ENCODE data around the gene PPARGC1A.

The PPARGC1A gene

DNA sequence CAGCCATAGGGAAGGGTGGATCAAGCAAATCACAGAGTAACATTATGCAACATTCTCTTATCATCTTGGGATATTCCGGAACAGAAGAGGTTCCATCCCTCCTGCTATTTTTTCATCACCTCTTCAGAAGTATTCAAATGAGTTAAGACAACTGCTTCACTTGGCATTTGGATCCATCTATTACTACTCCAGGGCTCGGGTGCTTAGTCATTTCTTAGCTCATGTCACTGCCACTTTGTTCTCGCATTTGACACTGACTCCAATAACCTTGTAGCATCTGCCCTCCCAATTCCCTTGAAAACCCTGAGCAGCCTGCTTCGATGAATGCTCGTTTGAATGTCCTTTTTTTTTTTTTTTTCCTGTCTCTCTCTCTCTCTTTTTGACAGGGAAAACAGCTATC is 114.9 kb downstream of the PPARGC1A start:
- no peak for DNase-seq (ENCODE audit: low read depth)

DNA sequence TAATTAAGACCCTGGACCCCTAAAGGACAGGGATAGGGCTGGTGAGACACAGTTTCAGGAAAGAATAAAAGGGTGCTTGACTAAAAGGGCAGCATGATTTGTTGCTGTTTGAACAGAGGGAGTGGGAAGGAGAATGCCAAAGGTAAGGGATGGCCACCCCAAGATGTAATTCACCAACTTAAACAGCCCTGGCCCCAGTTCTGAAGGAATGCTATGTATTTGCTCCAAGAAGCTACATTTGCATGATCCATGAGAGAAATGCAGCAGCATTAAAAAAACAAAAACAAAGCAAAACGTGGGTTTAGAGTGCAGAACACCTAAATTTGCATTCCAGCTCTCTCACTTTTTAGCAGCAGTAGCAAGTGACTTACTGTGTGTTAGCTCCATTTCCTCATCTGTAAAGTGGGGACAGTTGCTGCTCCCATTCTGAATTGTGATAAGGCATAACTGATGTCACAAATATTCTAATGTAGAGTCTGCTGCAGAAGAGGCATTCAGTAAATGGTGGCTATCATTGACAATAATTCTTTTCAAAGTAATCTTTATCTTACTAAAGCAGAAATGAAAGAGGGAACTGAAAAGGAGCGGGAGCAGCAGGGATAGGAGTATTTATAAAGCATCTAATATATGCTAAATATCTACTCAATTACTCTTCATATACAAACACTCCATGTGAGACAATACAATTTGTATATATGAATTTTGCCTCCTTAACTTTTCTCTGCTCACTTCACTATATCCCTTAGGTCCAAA is 115.8 kb downstream of the PPARGC1A start:
- DNase-seq (ENCODE audit: low read depth): no peak

DNA sequence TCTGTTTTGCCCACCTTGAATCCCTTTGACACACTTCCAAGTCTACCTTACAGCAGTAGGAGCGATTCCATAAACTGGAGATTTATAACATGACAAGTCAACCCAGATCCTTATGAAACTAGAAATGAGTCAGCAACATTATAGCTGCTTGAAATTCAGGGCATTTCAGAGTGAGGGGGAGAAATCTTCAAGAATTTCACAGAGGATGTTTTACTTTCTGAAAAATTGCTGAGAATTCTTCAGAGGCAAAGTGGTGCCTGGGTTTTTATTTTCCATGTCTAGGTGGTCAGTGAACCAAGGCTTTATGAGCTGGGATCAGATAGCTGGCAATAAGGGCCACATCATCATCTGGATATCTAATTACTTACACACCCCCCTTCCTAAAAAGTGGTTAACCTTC is 119.8 kb downstream of the PPARGC1A start:
- DNase-seq (ENCODE audit: low read depth): no peak

DNA sequence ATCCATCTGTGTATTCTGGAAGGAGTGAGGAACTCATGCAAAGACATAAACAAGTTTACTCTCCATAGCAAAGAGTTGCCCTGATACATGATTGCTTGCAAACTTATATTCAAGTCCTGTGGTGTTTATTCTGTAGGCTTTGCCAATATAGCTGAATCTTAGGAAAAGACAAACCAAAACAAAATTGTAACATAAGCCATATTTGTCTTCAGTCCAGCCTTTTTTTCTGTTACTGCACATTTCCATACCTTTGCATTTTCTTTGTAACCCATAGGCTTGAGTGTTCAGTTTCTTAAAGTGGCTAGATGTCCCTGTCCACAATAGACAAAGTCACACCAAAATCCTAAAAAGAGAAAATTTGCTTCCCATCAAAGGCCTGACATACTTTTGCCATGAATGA is 120.4 kb downstream of the PPARGC1A start:
- DNase-seq (ENCODE audit: low read depth): no peak

DNA sequence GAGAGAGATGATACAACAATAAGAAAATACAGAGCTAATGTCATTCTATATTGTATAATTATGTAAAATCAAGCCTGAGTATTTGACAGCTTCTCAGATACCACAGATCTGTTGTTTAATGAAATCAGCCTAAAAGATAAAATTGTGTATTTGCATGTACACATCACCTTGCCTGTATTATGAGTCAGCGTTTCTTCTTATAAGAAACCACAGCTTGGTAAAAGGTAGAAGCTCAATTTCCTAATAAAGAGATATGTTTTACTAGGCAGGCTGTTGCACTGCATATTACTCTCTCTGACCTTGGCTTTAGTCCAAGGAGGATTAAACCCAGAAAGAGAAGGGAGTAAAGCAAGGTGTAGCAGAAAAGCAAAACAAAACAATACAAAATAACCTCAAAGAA is 121.3 kb downstream of the PPARGC1A start:
- no peak for DNase-seq (ENCODE audit: low read depth)

DNA sequence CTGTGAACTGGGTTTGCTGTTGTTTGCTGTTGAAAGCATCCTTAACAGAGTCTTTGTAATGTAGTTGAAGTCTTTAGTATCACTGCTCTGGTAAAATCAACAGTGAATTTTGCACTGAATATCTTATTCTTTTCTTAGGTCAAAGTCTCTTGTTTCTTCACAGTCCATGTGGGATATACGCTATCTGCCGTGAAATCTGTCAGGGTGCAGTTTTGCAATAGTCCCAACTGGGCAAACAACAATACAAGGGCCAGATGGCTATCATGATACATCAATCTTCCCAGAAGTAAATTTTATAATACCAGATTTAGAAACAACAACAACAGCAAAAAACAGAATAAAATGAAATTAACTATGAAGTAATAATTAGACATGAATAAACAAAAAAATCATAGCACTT is 123.5 kb downstream of the PPARGC1A start:
- no peak for DNase-seq (ENCODE audit: low read depth)

DNA sequence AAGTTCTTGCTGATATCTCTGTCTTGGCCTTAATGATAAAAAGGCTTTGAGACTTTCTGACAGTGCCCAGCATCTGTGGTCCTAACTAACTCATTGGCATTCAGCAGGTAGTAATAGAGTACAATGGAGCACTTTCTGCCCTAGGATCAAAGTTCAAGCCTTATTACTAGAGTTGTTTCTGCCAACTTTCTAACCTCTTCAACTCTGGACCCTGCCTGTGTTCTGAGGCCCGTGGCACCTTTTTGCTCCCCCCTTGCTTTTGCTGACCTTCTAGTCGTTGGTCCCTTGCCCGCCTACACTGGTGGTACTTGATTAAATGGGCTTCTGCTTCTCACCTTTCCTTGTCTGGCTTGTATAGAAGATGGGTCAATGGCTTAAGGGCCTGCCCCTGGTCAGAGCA is 126.3 kb downstream of the PPARGC1A start:
- DNase-seq (ENCODE audit: low read depth): no peak

DNA sequence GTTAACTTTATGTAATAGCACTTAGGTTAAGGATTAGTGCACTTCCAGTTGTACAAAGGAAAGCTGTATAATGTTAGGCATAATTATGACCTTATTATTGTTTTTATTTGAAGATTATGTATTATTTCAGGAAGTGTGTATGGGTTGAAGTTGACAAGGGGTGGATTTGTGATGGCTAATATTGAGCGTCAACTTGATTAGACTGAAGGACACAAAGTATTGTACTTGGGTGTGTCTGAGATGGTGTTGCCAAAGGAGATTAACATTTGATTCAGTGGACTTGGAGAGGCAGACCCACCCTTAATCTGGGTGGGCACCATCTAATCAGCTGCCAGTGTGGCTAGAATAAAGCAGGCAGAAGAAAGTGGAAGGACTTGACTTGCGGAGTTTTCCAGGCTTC is 127.3 kb downstream of the PPARGC1A start:
- no peak for DNase-seq (ENCODE audit: low read depth)

DNA sequence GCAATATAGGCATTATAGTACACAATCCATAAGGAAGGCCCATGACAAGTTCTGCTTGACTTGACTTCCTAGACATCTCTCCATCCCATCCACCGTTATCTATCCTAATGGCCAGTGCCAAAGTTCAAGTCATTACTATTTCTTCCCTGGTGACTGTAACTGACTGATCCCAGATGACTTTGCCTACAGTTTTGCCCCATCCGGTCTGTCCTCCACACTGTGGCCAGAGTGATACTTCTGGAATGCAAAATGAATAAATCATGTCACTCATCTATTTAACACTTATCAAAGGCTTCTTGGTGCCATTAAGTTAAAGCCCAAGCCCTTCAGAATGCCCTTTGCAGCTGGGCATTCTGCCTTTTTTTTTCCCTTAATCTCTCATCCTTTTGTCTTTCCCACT is 130.8 kb downstream of the PPARGC1A start:
- DNase-seq (ENCODE audit: low read depth): no peak

DNA sequence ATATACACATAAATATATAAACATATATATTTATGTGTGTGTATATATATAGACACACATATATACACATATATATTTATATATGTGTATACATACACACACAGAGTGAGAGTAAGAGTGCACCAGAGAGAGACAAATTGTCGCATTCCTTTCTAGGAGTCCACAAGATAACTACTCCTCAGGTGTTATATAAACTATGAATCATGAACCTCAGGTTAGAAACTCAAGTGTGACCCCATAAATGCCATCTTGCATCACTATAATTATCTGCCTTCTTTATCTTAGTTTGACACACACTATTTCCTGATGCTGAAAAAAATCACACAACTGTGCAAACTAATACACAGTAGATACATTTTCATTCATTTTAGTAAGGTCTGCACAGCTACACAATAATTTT is 135.2 kb downstream of the PPARGC1A start:
- DNase-seq (ENCODE audit: low read depth): no peak

DNA sequence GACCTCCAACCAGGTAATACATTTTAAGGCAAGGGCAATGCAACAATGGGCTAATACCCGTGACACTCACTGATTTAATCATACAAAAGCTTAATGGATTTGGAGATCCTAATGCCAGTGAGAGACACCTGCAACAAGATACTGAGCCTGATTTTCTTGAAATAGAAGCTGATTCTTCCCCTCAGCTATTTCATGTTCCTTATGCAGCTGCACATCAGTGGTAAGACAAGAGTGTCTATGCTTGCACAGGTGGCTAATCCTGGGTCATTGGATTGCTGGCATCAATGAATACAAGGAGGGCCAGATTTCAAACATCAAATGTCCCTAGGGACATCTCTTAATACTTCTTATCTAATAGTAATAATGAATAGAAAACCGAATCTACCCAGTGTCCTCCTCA is 139.7 kb downstream of the PPARGC1A start:
- DNase-seq (ENCODE audit: low read depth): no peak

DNA sequence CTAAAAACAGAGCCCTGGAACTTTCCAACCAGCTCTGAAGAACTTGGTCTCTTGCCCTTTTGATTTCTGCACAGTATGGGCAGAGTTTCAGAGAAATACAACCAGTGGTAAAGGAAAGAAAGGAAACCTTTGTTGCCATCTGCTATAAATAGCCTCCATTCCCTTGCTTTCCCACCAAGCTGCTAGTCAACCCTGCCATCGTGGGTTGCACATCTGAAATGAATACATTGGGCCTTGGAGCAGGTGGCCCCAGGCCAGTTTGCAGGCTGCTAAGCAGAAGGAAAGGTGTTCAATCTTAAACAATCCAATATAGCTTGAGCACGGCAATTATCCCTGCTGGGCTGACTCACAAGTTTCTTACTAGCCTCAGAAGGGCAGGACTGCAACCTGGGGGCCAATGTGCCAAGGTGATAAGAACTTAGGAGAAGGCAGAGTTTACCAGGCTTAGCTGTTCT is 142.5 kb downstream of the PPARGC1A start:
- DNase-seq (ENCODE audit: low read depth): no peak

DNA sequence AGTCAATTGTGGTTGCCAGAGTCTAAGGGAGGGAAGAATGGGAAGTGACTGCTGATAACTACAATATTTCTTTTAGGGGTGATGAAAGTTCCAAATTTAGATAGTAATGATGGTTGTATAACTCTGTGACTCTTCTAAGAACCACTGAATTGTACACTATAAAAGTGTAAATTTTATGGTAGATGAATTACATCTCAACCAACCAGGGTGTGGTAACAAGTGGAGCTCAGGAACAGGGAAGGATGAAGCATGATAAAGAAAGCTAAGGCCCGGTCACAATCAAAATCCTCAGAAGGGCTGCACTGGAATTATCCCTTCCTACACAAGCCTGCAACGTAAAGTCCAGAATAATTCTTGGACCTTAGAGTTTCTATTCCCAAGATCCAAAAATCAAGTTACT is 143.2 kb downstream of the PPARGC1A start:
- DNase-seq (ENCODE audit: low read depth): no peak

DNA sequence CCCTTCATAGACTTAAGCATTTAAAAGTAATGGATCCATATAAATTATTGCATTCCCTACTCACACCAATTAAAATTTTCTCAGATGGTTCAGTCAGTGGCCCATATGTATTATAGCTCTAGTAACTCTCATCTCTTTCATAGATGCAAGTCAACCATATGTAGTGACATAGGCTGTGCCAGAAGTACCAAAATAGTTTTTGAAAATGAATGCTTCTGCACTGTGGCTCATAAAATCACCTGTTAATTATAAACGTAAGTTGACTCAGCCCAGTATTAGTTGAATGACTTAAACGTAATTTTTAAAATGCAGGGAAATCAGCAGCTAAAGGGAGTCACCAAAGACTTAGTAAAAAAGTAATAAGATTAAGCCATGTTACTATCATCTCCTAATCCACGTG is 143.8 kb downstream of the PPARGC1A start:
- DNase-seq (ENCODE audit: low read depth): no peak

DNA sequence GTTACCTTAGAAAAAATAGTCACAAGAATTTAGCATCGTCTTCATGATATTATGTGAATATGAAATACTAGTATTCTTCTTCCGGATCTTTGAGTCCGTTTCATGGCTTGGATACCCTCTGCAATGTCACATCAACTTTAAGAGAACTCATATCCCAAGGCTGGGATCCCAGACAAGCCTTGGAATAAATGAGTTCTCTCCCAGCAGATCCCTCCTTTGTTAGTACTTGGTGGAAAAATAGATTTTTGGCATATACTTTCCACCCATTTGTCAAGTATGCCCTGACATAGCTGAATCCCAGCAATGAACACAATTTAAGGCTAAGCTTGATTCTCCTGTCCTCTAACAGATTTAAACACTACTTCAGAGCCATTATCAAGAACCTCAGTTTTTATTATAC is 144.5 kb downstream of the PPARGC1A start:
- DNase-seq (ENCODE audit: low read depth): no peak
